GM21717 (cell line): ENCODE results near the gene PPP3R2.
"Not testable (repeated sequence)": the region's sequence is repeated elsewhere in the genome, so short reads cannot be mapped to it uniquely, and the experiment has no call there.

Experiments used
- ATAC-seq: cut with Tn5 transposase; IDR thresholded peaks from one replicate; pipeline ENCODE4 v1.9.1; 2021; ENCODE audit warnings: mild to moderate bottlenecking, moderate library complexity; ENCODE audit not compliant: unreplicated experiment

Gene PPP3R2

DNA sequence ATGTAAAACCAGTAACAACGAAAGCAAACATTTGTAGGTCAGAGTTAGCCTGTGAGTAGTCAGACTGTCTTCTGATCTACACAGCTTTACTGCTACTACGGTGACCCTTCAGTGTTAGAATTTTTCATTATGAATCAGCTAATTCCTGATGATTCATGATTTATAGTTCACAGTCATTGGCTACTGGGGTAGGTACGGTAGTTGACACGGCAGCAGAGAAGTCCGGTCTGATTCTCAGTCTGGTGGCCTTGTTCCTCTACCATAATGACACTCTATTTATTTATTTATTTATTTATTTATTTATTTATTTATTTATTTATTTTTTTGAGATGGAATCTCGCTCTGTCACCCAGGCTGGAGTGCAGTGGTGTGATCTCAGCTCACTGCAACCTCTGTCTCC is 4.7 kb downstream of the PPP3R2 start:
- ATAC-seq = not testable (repeated sequence)

DNA sequence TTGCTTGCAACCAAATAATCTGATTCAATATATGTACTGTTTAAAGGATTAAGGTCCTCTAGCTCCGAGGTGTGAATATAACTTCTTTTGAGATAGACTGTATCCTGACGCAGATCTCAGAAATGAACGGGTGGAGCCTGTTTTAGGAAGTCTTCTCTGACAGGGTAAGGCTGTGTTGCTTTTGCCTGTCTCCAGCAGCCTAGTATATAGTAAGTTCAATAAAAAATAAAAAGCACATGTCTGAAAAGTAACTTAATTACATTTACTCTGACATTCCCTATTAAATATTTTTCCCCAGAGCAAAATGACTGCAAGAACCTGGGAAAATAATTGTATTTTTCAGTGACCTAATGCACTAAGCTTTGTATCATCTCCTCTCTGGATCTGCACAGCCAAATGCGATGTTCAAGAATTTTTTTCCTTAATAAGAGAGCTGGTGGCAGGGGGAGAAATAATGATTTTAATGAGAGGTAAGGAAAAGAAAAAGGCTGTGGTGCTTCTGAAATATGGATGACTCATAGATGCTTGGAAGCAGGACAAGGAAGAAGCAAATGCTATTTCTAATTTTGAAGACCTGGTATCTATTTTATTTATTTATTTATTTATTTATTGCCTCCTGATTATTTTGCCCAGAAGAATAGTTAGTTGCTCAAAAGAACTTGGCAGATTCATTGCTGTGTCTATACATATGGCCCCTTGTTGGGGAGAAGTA is 7.3 kb downstream of the PPP3R2 start:
- no peak for ATAC-seq

DNA sequence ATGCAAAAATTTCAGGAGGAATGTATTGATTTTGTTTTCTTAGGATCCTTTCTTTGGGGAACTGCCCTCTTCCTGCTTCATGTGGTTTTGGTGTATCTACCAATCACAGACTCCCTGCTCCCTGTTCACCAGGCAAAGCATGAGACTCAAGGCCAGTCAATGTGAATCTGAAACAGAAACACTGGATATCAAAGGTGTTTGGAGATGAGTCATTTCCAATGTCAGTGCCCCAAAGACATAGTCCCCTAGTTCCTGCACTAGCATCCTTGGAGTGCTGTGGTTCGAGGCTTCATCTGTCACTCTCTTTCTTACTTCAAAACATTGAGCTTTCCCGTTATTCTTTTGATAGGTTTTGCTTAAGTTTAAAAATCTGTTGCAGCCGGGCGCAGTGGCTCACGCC is 8.1 kb downstream of the PPP3R2 start:
- ATAC-seq = peak; percentile 97

DNA sequence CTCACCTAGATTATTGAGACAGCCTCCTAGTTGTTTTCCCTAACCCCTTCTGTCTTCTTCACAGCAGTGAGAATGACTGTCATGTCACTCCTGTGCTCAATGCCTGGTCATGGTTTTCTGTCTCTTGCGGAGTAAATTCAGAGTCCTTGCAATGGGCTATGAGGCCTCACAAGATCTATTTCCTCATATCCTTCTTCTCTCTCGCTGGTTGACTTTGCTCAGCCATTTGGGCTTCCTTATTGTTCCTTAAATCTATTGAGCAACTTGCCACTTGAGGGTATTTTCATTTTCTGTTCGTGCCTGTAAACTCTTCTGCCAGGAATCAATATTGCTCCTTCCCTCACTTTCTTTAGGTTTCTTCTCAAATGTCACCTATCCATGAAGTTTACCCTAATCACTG is 9.0 kb downstream of the PPP3R2 start:
- ATAC-seq = no peak

DNA sequence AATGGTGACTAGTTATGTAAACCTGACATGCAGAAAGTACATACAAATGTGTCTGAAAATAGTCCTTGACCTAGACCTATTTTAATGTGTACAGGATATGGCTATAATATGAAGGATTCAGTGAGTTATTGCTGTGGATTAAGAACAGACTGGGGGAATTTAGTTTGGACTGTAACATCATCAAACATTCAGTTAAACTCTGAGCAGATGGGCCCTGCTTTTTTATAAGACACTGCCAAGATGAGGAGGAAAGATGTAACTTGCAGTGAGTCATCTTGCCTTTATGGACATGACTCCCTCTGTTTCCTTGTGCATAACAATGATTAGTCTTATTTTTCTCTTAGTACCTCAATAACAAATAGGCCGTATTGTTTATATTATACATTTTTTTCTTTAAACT is 12.2 kb downstream of the PPP3R2 start:
- no peak for ATAC-seq

DNA sequence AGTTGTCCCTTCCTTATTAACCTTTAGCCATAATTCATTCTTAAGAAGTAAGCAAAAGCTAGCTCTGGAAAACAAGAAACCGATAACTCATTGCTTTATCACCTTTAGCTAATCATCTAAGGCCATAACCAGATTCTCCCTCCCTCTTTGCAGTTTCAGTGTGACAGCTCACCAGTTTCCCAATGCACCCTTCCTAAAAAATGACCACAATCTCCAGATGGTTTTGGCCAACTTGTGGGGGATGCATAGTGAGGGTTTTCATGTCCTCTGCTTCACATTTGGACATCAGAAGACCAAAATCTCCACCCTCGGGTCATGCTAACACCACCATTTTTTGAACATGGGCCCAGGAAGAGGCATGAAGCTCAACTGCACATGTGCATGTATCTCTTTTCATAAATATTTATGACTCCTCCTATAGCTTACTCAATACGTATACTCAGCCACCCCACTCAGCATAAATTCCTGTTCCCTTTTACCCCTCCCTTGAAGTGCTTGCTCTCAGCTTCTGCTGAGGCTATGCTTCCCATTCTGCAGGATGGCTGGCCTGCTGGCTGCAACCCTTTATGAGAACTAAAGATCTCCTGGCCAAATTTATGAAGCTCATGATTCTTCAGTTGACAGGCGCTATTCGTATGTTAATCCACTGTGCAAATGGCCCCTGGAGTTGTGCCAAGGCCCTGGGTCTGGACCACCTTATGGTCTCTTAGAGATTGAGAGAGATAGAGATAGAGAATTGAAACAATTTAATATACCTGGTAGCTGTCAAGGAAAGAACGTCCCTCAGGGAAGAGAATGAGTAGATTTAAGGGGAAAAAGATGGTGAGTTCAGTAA is 14.8 kb downstream of the PPP3R2 start:
- no peak for ATAC-seq

DNA sequence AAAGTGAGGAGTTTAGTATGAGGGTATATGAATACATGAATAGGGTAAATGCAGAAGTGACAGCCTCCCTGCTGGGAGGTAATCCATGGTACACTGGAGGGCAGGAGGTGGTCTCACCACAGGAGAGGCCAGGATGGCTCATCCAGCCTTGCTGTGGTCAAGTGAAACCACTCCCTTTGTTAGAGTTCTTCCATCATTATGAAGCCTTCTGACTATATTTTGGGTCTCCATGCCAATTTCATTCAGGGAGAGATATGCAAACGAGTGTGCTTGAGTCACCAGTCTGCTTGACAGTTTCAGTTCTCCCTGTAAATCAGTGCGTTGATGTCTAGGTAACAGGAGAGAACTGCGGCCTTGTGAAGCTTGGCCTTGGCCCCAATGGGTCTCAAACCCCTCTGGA is 16.4 kb downstream of the PPP3R2 start:
- peak; percentile 76 for ATAC-seq

DNA sequence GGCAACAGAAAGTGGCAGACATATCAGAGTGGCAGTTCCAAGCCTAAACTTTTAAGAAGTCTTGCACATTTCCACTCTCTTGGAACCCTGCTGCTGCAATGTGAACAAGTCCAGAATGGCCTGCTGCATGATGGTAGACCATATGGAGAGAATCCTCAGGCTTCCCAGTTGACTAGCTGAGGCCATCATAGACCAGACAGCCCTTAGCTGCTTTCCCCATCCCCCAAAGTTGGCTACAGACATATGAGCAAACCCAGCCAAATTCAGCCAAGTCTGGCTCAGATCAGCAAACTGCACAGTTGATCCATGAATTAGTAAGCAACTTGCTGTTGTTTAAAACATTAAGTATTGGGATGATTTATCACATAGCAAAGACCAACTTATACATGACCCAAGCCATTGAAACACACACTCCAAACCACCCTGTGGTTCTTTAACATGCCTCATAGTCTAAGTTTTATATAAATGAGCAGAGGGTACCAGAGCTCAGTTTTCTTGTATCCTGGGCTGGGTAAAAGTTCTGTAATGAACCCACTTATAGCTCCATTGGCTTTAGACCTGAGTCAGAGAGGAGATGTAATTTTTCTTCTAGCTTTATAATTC is 19.9 kb downstream of the PPP3R2 start:
- no peak for ATAC-seq

DNA sequence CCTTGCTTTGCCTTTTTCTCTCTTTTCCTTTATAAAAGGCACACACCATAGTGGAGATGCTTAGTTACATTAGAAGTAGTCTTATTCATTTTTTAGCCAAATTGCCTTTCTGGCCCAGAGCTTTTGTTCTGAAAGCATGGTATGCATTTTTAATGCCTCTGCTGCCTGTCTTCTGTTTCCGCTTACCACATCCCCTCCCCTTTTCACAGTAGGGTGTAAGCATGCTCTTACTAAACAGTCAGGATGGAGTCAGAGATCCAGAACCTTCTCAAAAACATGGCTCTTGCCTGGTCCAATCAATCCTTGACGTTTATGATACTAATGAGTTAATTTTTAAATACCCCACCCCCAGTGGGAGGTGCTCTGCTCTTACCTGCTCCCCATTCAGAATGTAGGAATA is 22.5 kb downstream of the PPP3R2 start:
- ATAC-seq = no peak

DNA sequence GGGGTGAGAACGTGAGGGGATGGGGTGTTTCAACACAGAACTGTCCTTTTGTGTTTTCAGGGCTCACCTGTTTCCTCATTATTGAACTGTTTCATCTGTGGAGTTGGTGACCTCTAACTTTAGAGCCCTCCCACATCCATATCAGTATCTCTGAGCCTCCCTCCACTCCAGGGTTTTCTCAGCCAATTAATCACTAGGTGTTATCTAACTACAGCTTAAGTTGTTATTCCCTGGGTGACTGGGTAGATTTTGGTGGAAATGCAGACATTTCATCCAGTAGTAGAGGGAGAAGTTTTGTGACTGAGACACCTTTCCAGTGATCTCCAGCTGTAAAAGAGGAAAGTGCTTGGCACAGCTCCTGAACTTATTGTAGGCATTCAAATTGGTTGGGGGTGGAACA is 23.7 kb downstream of the PPP3R2 start:
- ATAC-seq = no peak

DNA sequence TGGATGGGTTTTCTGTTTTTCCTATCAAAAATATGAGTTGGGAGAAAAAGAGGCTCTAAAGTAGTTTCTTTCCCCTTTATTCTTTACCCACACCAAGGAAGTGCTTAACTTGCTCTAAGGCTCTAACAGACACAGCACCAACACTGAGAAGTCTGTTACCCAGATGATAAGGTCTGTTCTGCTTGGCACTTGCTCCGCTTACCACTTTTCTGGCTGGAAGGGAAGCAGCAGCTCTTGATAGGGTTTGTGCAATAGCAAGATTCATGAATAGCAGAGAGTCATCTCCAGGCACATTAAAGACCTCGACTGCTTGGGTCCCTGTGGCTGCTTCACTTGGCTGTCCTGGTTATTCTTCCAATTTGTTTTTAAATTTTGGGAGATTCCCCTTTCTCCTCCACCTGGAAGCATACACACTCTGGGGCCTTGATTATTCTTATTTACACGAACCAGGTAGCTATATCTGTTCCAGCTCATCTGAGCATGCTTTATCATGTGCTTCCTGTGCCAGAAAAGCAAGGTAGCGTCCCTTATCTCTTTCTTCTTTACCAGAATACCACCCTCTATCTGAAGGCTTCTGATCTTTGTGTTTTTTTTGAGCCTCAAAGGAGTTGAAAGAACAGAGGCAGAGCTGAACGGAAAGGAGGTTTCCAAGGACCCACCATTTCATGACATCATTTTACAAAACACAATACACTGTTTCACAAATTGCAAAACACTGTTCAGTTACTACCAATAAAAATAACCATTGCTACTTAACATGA is 24.8 kb downstream of the PPP3R2 start:
- no peak for ATAC-seq

DNA sequence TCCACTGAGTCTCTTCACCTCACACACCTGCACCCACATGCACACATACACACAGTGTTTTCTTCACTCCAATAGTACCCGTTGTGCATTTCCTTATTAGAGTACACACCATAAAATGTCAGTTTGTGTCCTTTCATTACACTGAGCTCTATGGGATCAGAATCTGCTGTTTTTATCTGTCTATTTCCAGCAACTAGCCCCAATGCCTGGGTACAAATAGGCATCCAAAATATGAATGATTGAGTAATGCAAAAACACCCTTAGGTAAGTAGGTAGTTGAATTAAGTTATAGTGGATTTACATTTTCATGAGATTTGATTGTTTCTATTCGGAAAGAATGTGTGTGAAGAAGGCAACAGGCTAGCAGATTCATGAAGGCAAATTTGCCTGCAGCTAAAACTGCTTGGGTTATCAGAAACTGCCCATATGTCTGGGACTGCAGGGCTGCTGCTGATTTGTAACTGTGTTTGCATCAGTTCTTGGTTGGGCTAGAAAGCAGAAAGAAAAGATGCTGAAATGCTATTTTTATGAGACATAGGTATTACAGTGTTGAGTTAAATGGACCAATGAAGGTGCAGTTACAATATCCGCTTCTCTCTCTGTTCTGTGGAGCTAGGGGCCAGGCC is 26.9 kb downstream of the PPP3R2 start:
- no peak for ATAC-seq

DNA sequence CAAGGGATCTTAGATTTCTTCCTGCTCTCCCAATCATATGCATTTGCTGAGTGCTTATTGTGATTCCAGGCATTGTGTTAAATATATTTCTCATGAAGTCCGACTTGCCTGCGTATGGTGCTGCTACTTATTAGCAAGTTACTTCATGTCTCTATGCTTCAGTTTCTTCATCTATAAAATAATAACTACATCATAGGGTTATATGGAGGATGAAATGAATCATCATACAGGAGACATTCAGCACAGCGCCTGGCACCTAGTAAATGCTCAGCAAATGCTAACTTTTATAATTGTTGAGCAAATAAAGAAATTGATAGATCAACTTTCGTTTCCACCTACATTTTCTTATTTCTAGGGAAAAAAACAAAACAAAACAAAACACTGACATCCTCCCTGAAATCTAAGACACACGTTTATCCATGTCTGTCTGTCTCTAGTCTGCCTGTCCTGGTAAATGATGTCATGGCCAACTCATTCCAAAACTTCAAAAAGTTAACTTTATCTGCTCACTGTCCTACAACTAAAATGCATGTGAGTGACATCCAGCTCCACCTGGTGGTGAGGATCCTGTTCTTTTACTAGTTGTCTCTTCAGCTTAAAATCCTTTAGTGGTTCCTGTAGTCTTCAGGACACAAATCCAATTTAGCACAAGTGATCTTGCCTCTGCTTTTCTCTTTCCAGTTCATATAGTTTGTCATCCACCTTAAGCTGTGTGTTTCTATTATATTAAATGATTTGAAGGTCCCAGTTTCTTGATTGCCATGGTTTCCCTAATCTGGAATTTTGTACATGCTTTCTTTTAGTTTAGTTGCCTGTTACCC is 27.7 kb downstream of the PPP3R2 start:
- ATAC-seq = peak; percentile 68

DNA sequence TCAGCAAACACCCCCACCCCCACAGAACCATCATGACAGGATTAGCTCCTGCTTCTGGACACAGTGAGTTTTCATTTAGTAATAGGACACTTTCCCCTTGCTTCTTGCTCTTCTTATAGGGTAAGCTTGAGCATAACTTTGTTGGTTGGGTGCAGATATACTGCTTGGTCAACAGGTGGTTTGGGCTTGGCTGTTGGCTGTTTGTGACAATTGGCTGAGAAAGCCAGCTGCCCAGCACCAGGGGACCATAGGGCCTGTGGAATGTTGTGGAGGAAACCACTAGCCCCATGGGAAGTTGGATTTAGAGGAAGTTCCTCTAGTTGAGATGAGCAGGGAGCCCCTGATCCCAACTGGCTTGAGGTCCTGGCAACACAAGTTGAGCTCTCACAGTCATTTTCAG is 30.5 kb downstream of the PPP3R2 start:
- no peak for ATAC-seq

DNA sequence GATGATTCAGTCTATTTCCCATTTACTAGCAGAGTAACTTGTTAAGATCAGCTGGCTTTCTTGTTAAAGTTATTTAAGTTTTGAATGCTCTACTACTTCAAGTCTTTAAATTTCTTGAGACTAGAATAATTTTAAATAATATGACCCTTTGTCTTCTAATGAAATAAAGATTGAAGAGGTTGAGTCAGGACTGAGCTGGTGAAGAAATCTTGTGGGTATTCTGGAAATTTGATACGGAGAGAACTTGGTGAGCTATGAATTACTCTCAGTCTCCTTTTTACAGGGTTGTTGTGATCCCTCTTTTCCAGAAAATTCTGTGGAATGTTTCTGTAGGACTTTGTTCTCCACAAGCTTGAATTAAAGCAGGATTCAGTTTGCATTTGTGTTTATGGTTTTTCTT is 31.8 kb downstream of the PPP3R2 start:
- ATAC-seq = no peak

DNA sequence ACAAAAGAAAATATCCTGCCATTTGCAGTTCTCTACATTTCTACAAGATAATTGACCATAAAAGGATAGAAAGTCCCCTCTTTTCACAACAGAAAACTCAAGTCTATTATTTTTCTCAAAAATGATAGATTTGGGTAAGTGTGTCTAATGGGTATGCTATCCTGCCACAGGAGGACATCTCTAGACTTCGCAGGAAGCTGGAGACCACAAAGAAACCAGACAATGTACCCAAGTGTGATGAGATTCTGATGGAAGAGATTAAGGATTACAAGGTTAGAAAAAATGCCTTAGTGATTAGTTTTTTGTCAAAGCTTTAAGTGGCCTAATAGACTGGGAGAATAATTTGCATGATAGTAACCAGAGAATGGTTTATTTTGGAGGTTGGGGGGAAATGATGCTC is 33.0 kb downstream of the PPP3R2 start:
- no peak for ATAC-seq

DNA sequence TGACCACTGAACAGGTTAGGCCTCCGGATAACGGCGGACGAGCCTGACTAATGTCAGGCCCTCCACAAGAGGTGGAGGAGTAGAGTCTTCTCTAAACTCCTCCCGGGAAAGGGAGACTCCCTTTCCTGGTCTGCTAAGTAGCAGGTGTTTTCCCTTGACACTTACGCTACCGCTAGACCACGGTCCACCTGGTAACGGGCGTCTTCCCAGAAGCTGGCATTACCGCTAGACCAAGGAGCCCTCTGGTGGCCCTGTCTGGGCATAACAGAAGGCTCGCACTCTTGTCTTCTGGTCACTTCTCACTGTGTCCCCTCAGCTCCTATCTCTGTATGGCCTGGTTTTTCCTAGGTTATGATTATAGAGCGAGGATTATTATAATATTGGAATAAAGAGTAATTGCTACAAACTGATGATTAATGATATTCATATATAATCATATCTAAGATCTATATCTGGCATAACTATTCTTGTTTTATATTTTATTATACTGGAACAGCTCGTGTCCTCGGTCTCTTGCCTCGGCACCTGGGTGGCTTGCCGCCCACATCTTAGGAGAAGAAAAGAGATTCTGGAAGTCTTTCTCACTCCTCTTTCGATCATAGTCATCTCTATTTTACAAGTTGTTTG is 45.2 kb downstream of the PPP3R2 start:
- ATAC-seq = not testable (repeated sequence)

DNA sequence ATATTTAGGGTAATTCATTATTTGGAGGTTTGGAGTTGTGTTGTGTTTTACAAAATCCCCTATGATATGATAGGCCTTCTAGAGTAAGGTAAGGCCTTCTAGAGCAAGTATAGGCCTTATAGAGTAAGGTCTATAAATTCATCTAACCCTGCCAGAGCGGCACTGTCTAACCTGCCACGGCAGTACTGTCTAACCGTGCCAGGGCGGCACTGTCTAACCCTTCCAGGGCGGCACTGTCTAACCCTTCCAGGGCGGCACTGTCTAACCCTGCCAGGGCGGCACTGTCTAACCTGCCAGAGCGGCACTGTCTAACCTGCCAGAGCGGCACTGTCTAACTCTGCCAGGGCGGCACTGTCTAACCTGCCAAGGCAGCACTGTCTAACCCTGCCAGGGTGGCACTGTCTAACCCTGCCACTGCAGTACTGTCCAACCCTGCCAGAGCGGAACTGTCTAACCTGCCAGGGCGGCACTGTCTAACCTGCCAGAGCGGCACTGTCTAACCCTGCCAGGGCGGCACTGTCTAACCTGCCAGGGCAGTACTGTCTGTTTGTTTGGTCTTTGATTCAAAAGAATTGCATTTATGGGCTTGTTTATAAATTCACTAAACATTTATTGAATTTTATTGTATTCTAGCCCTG is 51.6 kb downstream of the PPP3R2 start:
- ATAC-seq = no peak
